Umbilical cord (tissue), 2 donors: ENCODE measurements around the gene GINS1. TPM values are rescaled to one million over a fixed set of nuclear protein-coding genes. Genes with fewer than 3 reads are reported as not detected.
"Not testable (repeated sequence)": the region's sequence is repeated elsewhere in the genome, so short reads cannot be mapped to it uniquely, and the experiment has no call there.

Experiments
- DNase-seq: peaks from one replicate; pipeline ENCODE4 v3.0.0-alpha.2; 2015; ENCODE audit warnings: low spot score
- total RNA-seq: library from RNA; depleted of rRNA; stranded (reverse); fragments of >200 nt; gene quantifications from one replicate; pipeline ENCODE4 v1.2.3, GENCODE V29; 2014; ENCODE audit warnings: low replicate concordance; ENCODE audit not compliant: insufficient read depth

The GINS1 gene
- total RNA-seq, 1 donor from 2014 or later = 4.3 TPM

GRCh38 chr20:25453035-25453810 is 45.8 kb downstream of the GINS1 start:
- no peak for DNase-seq

- no peak for DNase-seq
Observed at GRCh38 chr20:25454153-25454900, 46.9 kb downstream of the GINS1 start.

DNA sequence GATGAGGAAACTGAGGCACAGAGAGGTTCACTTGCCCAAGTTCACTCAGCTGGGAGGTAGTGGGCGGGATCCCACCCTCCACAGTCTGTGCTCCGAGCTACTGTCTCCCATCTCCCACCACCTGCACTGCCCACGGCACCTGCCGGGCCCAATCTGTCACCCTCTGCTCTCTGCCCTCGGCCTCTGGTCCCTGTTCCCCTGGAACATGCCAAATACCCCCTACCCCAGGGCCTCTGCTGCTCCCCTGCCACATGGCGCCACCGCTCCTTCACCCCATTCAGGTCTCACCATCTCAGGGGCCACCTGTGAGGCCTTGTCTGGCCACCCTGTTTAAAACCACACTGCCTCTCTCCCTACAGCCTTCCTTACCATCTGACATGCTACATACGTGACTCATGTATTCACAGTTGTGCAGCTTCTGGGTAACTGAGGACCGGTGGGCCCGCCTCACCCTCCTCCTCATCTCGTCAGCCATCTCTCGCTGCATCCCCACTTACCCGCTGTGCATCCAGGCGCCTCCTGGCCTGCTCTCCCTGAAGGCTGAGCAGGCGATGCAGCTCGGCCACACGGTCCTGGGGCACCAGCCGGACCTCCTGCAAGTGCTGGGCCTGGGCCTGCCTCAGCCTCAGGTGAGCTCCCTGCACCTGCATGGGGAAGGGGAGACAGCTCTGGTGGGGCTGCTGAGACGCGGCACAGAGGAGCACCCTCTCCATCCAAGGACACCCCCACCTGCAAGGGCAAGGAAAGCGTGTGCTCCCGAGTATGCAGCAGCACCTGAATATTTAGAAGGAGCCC is 50.6 kb downstream of the GINS1 start:
- no peak for DNase-seq

GRCh38 chr20:25459111-25459830 is 51.8 kb downstream of the GINS1 start:
- DNase-seq = no peak

DNA sequence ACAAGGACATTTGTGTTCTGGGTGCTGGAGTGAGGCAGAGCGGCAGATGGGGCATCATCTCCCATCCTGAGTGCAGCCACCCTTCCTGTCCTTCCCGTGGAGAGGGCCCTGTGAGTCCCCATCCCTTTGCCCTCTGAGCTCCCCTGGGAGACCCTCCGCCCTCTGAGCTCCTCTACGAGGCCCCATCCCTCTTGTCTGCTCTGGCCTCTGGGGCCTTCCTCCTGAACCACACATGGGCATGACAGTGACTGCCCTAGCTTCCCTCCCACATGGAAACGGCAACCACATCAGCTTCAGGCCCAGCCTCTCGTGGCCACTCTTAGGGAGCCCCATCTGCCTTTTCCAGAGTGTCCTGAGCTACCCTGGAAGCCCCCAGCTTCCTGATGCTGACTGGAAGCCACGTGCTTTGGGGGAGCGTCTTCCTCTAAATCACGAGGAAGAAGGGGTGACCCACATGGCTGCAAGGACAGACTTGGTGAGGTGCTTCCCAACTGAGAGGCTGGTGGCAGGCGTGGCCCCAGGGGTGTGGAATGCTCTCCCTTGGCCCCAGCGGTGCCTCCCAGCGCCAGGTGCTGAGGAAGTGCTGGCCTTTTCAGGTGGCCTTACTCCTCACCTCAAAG is 52.6 kb downstream of the GINS1 start:
- DNase-seq = no peak

GRCh38 chr20:25460566-25461280 is 53.2 kb downstream of the GINS1 start:
- no peak for DNase-seq

DNA sequence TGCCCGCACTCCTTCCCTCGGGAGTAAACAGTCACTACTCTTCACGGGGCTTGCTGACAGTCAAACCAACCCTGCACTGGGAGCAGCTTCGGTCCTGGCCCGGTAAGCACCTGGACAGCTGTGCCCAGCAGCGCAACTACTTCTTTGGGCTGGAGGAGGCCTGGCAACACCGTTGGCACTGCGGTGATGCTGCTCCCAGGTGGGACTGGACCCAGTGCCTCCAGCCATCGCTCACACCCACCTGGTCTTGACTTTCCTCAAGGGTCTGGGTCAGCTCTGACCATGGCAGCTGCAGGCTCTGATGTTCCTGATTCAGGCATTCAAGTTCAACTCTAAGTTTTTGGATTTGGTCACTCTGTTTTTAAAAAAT is 53.8 kb downstream of the GINS1 start:
- DNase-seq = no peak

DNA sequence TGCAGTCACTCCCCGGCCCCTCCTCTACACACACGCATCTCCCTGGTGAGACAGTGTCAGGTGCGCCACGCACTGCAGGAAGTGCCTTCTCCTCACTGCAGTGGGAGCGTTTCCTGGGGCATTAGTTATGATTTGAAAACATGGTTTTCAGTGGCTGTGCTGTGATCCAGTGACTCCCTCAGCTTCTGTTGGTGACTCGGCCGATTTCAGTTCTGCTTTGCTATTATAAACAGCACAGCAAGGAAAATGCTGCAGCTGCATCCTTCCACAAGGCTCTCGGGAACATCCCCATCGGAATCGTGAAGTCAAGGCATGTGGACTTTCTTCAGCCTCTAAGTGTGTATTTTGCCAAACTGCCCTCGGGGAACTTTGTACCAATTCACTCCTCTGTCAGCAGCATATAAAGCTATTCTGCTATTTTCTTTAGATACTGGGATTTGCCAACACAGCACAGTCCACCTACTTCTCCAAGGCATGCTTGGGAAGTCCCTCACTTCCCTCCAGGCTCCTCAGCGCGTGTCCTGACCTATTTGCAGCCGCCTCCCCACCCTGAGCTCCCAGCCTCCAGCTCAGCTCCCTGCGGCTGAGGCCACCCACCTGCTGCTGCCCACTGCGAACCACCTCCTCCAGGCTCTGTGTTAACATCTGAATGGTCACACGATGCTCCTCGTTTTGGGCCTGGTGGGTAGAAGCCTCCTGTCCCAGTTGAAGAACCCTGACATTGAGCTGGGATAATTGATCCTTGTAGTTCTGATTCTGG is 54.5 kb downstream of the GINS1 start:
- DNase-seq = peak; percentile 13

DNA sequence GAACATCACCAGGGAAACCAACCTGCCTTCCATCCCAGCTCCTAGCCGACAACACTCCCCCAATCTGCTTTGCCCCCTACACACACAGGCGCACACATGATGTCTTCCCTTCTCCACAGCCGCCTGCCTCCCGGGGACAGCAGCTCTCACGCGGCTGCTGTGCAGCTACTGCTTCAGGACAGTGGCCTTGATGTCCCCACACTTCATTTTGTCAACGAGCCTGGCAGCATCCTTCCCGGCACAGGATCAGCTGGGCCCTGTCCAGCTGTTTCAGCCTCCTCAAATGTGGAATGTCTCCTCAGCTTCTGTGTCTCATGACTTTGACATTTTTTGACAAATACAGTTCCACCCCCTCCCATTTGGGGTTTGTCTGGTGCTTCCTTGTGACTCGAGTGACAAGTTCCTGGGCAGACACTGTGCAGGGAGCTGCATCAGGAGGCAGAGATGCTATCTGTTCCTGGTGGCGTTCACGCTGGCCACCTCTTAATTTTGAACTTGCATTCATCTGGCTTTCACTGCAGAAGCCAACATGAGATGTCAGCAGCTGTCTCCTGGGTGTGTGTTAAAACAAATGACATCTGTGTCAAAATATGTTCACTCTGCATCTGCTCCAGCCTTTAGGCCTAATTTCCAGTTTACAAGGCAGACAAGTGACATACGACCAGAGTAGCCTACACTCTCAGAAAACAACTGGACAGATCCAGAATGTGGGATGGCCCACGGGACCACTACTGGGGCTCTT is 57.2 kb downstream of the GINS1 start:
- no peak for DNase-seq

- DNase-seq = no peak
Observed at GRCh38 chr20:25465243-25466135, 58.0 kb downstream of the GINS1 start.

DNA sequence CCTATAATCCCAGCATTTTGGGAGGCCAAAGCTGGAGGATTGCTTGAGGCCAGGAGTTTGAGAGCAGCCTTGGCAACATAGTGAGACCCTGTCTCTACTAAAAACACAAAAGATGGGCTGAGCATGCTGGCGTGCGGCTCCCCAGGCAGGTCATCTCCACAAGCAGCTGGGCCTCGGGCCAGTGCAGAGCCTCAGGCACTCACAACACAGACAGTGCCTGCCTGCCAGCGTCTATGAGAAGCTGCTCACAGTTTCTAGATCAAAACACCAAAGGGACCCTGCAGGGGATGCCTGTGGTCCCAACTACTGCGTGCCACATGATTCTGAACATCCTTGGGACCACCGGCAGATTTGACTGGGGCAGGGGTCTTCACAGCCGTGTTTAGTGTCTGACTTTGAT is 59.4 kb downstream of the GINS1 start:
- no peak for DNase-seq

GRCh38 chr20:25467441-25467840 is 60.0 kb downstream of the GINS1 start:
- no peak for DNase-seq

GRCh38 chr20:25468126-25469075 is 60.9 kb downstream of the GINS1 start:
- no peak for DNase-seq

DNA sequence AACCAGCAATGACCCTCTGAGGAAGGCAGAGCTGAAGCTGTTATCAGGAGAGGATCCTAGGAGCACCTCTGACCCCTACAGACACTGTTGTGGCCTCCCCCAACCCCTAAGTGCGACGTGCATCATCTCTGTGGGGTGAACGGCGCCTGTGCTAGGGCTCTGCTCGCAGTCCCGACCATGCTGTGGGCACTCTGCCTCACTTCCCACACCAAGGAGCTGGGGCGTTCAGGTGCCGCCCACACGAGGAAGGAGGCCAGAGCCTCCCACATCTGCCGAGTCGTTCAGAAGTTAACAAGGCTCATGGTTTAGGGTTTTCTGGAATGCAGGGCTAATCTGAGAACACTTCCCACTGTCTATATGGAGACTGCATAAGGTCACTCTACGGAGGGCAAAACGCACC is 62.1 kb downstream of the GINS1 start:
- no peak for DNase-seq

- peak; percentile 10 for DNase-seq
Observed at GRCh38 chr20:25470045-25470444, 62.6 kb downstream of the GINS1 start.

DNA sequence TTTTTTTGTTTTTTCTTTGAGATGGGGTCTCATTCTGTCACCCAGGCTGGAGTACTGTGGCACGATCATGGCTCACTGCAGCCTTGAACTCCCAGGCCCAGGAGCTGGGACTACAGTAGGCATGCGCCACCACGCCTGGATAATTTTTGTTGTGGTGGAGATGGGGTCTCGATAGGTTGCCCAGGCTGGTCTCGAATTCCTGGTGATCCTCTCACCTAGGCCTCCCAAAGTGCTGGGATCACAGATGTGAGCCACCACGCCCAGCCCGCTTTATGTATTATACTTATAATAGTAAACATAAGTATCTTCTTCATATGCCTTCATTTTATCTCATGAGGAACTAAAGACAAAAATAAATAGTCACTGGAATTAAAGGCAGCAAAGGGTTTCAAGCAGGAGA is 63.5 kb downstream of the GINS1 start:
- DNase-seq = no peak

GRCh38 chr20:25473297-25473696 is 65.8 kb downstream of the GINS1 start:
- DNase-seq = not testable (repeated sequence)
